ENCODE results near the gene PSMA7.

Gene PSMA7

DNA sequence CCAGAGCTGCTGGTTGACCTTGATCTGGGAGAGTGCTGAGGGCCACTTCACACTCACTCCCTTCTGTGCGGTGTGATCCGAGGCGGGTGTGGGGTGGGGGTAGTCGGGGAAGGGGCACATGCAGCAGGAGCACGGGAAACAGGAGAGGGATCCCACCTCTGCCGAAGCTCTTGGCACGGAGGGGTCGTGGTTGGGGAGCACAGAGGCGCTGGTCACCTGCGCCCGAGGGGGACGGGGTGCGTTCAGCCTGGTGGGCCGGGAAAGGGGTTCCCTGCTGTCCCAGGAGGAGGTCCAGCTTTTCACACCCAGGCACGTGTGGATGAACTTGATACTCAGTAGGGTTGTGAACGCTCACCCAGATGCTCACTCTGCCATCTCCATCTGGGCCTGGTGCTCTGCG, 17.7 kb upstream of the PSMA7 start:
- Histone ChIP-seq H3K4me3 (no peak overlapping the region), H3K9me3 (ENCODE audit: low read depth, low read length) (no peaks in the 10 kb centered on the region), H3K36me3 (ENCODE audit: insufficient read depth, low read length) (peaks cover 21% of the 10 kb centered on the region; the same call in 1 of the 2 replicates), H3K9ac (ENCODE audit: insufficient read length) (no peak overlapping the region), H3K27ac (no peak overlapping the region)
- DNase-seq (ENCODE audit: low read depth, low spot score), result no peak
- no peak for TF ChIP-seq FOXP2 (optimal IDR thresholded peaks at IDR 0.05; ENCODE audit: control extremely low read depth, extremely low read length, insufficient read depth)
- TF ChIP-seq EZH2 (IDR thresholded peaks at IDR 0.05), result no peak
- no peak for TF ChIP-seq POLR2AphosphoS5 (IDR thresholded peaks at IDR 0.05; ENCODE audit: borderline replicate concordance, low read depth, low read length)

GRCh38 chr20:62160253-62160652, 17.1 kb upstream of the PSMA7 start:
- no peak for TF ChIP-seq FOXP2 (optimal IDR thresholded peaks at IDR 0.05; ENCODE audit: control extremely low read depth, extremely low read length, insufficient read depth)
- no peak for TF ChIP-seq EZH2 (IDR thresholded peaks at IDR 0.05)
- no peak for TF ChIP-seq POLR2AphosphoS5 (IDR thresholded peaks at IDR 0.05; ENCODE audit: borderline replicate concordance, low read depth, low read length)
- peaks cover 15% of the 10 kb centered on the region; the same call in 1 of the 2 replicates for H3K36me3 ChIP-seq (ENCODE audit: insufficient read depth, low read length)

DNA sequence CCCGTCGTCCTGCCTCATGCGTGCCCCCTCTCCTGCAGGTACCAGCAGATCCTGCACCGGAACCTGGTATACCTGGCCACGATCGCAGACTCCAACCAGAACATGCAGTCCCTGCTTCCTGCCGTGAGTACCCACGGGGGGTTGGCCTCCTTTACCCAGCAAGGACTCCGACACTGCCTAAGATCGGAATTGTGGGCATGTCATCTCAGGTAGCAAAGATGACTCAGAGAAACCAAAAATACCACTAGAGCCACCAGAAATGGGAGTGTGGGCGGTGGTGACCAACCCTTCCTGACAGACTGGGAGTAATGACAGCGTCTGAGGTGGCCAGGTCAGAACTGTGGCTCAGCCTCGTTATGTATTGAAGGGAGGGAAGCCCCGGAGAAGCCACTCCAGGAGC, 16.6 kb upstream of the PSMA7 start:
- no peak for TF ChIP-seq FOXP2 (optimal IDR thresholded peaks at IDR 0.05; ENCODE audit: control extremely low read depth, extremely low read length, insufficient read depth)
- TF ChIP-seq POLR2AphosphoS5 (IDR thresholded peaks at IDR 0.05; ENCODE audit: borderline replicate concordance, low read depth, low read length), result no peak
- TF ChIP-seq EZH2 (IDR thresholded peaks at IDR 0.05), result no peak
- no peak overlapping the region for H3K27ac ChIP-seq
- no peak overlapping the region for H3K9ac ChIP-seq (ENCODE audit: insufficient read length)
- H3K36me3 ChIP-seq (ENCODE audit: insufficient read depth, low read length), result peaks cover 12% of the 10 kb centered on the region; the same call in 1 of the 2 replicates
- no peak overlapping the region for H3K4me3 ChIP-seq
- no peak for DNase-seq (ENCODE audit: low read depth, low spot score)
- no peaks in the 10 kb centered on the region for H3K9me3 ChIP-seq (ENCODE audit: low read depth, low read length)

More at GRCh38 chr20:62160253-62160652, 17.1 kb upstream of the PSMA7 start:
- Histone ChIP-seq H3K9ac (ENCODE audit: insufficient read length) (no peak overlapping the region), H3K4me3 (no peak overlapping the region), H3K27ac (no peak overlapping the region), H3K9me3 (ENCODE audit: low read depth, low read length) (no peaks in the 10 kb centered on the region)
- DNase-seq (ENCODE audit: low read depth, low spot score), result no peak

GRCh38 chr20:62159052-62159451, 15.9 kb upstream of the PSMA7 start:
- Histone ChIP-seq H3K4me3 (no peak overlapping the region), H3K27ac (no peak overlapping the region), H3K9ac (ENCODE audit: insufficient read length) (no peak overlapping the region), H3K36me3 (ENCODE audit: insufficient read depth, low read length) (peaks cover 9% of the 10 kb centered on the region; the same call in 1 of the 2 replicates), H3K9me3 (ENCODE audit: low read depth, low read length) (no peaks in the 10 kb centered on the region)
- no peak for TF ChIP-seq POLR2AphosphoS5 (IDR thresholded peaks at IDR 0.05; ENCODE audit: borderline replicate concordance, low read depth, low read length)
- TF ChIP-seq EZH2 (IDR thresholded peaks at IDR 0.05), result no peak
- TF ChIP-seq FOXP2 (optimal IDR thresholded peaks at IDR 0.05; ENCODE audit: control extremely low read depth, extremely low read length, insufficient read depth), result no peak
- DNase-seq (ENCODE audit: low read depth, low spot score), result no peak

- Histone ChIP-seq H3K4me3 (no peak overlapping the region), H3K27ac (no peak overlapping the region), H3K9ac (ENCODE audit: insufficient read length) (no peak overlapping the region), H3K9me3 (ENCODE audit: low read depth, low read length) (no peaks in the 10 kb centered on the region), H3K36me3 (ENCODE audit: insufficient read depth, low read length) (peaks cover 9% of the 10 kb centered on the region; the same call in 1 of the 2 replicates)
- DNase-seq (ENCODE audit: low read depth, low spot score), result no peak
- TF ChIP-seq EZH2 (IDR thresholded peaks at IDR 0.05) (no peak), FOXP2 (optimal IDR thresholded peaks at IDR 0.05; ENCODE audit: control extremely low read depth, extremely low read length, insufficient read depth) (no peak), POLR2AphosphoS5 (IDR thresholded peaks at IDR 0.05; ENCODE audit: borderline replicate concordance, low read depth, low read length) (no peak)
Measured at GRCh38 chr20:62158541-62158940, 15.3 kb upstream of the PSMA7 start.

- DNase-seq (ENCODE audit: low read depth, low spot score), result no peak
- Histone ChIP-seq H3K36me3 (ENCODE audit: insufficient read depth, low read length) (peaks cover 9% of the 10 kb centered on the region; the same call in 1 of the 2 replicates), H3K9ac (ENCODE audit: insufficient read length) (no peak overlapping the region), H3K4me3 (no peak overlapping the region), H3K27ac (no peak overlapping the region), H3K9me3 (ENCODE audit: low read depth, low read length) (no peaks in the 10 kb centered on the region)
- TF ChIP-seq EZH2 (IDR thresholded peaks at IDR 0.05) (no peak), FOXP2 (optimal IDR thresholded peaks at IDR 0.05; ENCODE audit: control extremely low read depth, extremely low read length, insufficient read depth) (no peak), POLR2AphosphoS5 (IDR thresholded peaks at IDR 0.05; ENCODE audit: borderline replicate concordance, low read depth, low read length) (no peak)
Measured at GRCh38 chr20:62158088-62158400, 14.8 kb upstream of the PSMA7 start.

DNA sequence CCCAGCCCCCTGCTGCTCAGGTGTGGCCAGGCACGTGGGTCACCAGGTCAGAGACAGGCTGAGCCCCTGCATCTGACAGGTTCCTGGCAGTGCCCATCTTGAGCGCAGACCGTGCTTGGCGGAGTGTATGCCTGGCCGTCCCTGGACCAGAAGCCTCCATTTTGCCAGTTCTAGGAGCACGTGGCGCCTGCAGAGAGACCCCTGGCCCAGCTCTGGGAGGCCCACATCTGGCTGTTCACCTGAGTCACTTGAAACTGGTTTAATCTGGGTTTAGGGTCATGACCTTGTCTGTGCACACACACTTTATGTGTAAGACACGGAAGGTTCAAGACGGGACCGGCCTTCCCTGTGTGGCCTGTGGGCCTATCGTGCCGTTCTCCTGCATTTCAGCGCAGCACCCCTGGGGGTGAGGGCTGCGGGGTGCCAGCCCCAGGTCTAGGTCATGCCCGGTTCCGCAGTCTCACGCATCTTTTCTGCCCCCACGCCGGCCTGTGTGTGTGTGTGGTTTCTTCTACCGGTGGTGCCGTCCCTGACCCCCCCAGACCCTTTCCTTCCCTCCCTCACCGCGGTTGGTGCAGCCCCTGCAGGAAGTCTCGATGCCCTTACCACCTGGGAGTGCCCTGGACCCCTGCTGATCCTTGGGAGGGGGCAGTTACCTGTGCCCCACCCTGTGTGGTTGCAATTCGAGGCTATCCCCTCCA, 14.3 kb upstream of the PSMA7 start:
- Histone ChIP-seq H3K36me3 (ENCODE audit: insufficient read depth, low read length) (peaks cover 8% of the 10 kb centered on the region; the same call in 1 of the 2 replicates), H3K9ac (ENCODE audit: insufficient read length) (no peak overlapping the region), H3K27ac (no peak overlapping the region), H3K9me3 (ENCODE audit: low read depth, low read length) (no peaks in the 10 kb centered on the region), H3K4me3 (no peak overlapping the region)
- TF ChIP-seq FOXP2 (optimal IDR thresholded peaks at IDR 0.05; ENCODE audit: control extremely low read depth, extremely low read length, insufficient read depth) (no peak), EZH2 (IDR thresholded peaks at IDR 0.05) (no peak), POLR2AphosphoS5 (IDR thresholded peaks at IDR 0.05; ENCODE audit: borderline replicate concordance, low read depth, low read length) (no peak)
- DNase-seq (ENCODE audit: low read depth, low spot score), result no peak

DNA sequence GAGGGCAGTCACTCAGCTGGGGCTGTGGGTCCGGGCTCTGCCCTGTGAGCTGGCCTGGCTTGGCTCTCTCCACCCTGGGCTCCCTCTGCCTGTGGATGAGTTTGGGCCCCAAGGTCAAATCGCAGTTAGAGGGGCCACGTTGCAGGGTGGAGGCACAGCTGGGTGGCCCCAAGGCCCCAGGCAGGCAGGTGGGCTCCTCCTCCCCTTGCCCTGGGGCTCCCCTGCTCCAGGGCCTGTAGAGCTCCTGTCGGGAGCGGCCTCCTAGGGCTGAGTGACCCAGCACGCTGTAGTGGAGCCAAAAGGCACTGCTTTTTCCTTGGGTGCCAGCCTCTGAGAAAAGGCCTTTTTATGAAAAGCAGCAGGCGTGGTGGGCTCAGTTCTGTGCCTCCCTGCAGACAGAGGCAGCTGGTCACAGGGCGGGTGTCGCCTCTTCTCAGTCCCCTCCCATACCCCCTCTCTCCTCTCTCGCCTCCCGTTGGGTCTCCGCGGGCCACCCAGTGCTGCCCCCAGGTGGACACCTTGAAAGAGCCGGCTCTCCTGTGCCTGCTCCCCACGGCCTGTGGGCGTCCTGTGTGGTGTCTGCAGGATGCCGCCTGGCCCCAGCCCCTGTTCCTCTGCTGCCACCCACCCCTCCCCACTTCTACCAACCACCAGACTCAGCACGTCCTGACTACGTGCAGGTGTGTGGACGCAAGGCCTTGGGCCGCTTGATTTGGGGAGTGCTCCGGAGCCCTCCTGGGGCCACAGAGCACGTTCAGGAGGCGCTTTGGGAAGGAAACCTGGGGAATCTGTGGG, 13.6 kb upstream of the PSMA7 start:
- H3K9ac ChIP-seq (ENCODE audit: insufficient read length), result no peak overlapping the region
- TF ChIP-seq EZH2 (IDR thresholded peaks at IDR 0.05) (no peak), FOXP2 (optimal IDR thresholded peaks at IDR 0.05; ENCODE audit: control extremely low read depth, extremely low read length, insufficient read depth) (no peak), POLR2AphosphoS5 (IDR thresholded peaks at IDR 0.05; ENCODE audit: borderline replicate concordance, low read depth, low read length) (no peak)
- H3K27ac ChIP-seq, result no peak overlapping the region
- H3K4me3 ChIP-seq, result no peak overlapping the region
- peaks cover 13% of the 10 kb centered on the region; the same call in 1 of the 2 replicates for H3K36me3 ChIP-seq (ENCODE audit: insufficient read depth, low read length)
- no peaks in the 10 kb centered on the region for H3K9me3 ChIP-seq (ENCODE audit: low read depth, low read length)
- no peak for DNase-seq (ENCODE audit: low read depth, low spot score)
